ACC112 (cell line): ENCODE results near the gene ZBP1.

ENCODE experiments used
- H2AFZ ChIP-seq: fragments of 200-600 bp; sonication (generic); one replicate; pipeline ENCODE4 v1.6.0; 2017; ENCODE audit warnings: antibody characterized with exemption, low read length; ENCODE audit not compliant: unreplicated experiment
- H3K27ac ChIP-seq: fragments of 200-600 bp; sonication (generic); 2 replicates; pipeline ENCODE4 v1.5.1; 2014; ENCODE audit warnings: low read depth, mild to moderate bottlenecking, antibody characterized with exemption, low read length, moderate library complexity
- H3K27me3 ChIP-seq: fragments of 200-600 bp; sonication (generic); 2 replicates; pipeline ENCODE4 v1.6.1; 2014; ENCODE audit warnings: mild to moderate bottlenecking, antibody characterized with exemption, low read length, moderate library complexity, mixed read lengths; ENCODE audit not compliant: insufficient read depth
- H3K36me3 ChIP-seq: fragments of 200-600 bp; sonication (generic); 2 replicates; pipeline ENCODE4 v1.6.1; 2016; ENCODE audit warnings: mild to moderate bottlenecking, antibody characterized with exemption, low read length, moderate library complexity, mixed read lengths; ENCODE audit not compliant: insufficient read depth
- H3K4me1 ChIP-seq: fragments of 200-600 bp; sonication (generic); one replicate; pipeline ENCODE4 v1.6.1; 2016; ENCODE audit warnings: low read length, mixed read lengths; ENCODE audit not compliant: insufficient read depth, unreplicated experiment, control insufficient read depth
- H3K4me3 ChIP-seq: fragments of 200-600 bp; sonication (generic); 2 replicates; pipeline ENCODE4 v1.5.1; 2014; ENCODE audit warnings: mild to moderate bottlenecking, low read depth, low read length
- H3K79me2 ChIP-seq: fragments of 200-600 bp; sonication (generic); one replicate; pipeline ENCODE4 v1.6.0; 2016; ENCODE audit warnings: low read length; ENCODE audit not compliant: control insufficient read depth, unreplicated experiment, insufficient read depth

The ZBP1 gene

DNA sequence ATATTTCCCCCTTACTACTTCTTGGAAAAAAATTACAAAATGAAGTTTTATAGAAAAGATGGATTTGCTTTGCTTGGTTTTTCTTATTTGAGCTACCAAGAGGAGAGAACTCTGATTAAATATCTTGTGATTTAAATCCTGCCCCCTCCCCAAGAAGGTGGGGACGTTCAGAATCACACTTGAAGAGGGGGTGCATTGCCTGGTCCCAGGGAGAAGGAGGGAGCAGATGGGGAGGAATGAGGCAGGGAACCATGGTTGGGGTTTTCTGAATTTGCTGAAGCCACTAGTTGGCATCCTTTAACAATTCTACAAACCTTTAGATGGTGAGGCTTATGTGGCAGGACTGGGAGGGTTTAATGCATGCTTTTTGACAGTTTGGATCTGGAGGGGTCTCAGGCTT, 53.8 kb downstream of the ZBP1 start:
- H3K79me2 ChIP-seq, result no peaks in the 10 kb centered on the region
- H3K4me1 ChIP-seq, result no peaks in the 10 kb centered on the region
- no peak overlapping the region for H3K4me3 ChIP-seq
- H3K36me3 ChIP-seq, result no peaks in the 10 kb centered on the region
- H2AFZ ChIP-seq, result no peak overlapping the region
- no peak overlapping the region for H3K27ac ChIP-seq
- H3K27me3 ChIP-seq, result peaks cover 86% of the 10 kb centered on the region

DNA sequence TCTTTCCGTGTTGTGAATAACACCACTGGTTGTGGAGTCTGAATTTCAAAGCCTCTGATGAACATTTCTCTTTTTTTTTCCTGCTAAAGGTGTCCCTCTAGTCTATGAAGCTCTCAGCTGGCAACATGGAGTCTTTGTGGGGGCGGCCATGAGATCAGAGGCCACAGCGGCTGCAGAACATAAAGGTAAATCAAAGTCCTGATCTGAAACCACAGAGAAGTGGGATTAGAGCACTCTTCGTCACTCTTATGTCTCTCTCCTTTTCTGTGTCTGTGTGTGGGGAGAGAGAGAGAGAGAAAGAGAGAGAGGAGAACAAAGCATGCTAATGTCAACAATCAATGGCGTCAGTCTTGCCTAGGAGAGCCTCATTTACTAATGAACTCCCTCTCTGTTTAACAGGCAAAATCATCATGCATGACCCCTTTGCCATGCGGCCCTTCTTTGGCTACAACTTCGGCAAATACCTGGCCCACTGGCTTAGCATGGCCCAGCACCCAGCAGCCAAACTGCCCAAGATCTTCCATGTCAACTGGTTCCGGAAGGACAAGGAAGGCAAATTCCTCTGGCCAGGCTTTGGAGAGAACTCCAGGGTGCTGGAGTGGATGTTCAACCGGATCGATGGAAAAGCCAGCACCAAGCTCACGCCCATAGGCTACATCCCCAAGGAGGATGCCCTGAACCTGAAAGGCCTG, 55.1 kb downstream of the ZBP1 start:
- Histone ChIP-seq H3K27ac (no peak overlapping the region), H2AFZ (no peak overlapping the region), H3K36me3 (no peaks in the 10 kb centered on the region), H3K4me1 (no peaks in the 10 kb centered on the region), H3K27me3 (peaks cover 87% of the 10 kb centered on the region), H3K79me2 (no peaks in the 10 kb centered on the region), H3K4me3 (no peak overlapping the region)

DNA sequence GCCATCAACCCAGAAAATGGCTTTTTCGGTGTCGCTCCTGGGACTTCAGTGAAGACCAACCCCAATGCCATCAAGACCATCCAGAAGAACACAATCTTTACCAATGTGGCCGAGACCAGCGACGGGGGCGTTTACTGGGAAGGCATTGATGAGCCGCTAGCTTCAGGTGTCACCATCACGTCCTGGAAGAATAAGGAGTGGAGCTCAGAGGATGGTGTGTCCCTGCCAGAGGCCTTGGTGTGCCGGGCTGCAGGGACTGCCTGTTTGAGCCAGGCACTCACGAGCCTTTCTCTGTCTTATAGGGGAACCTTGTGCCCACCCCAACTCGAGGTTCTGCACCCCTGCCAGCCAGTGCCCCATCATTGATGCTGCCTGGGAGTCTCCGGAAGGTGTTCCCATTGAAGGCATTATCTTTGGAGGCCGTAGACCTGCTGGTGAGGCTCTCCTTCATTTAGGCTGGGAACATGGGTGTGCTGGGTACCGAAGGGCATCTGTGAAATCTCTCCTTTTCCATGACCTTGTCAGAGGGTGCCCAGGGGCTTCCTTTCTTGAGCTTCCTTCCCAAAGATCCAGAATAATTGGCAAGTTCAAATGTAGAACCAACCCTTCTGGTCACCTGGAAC, 55.9 kb downstream of the ZBP1 start:
- Histone ChIP-seq H3K36me3 (no peaks in the 10 kb centered on the region), H3K4me1 (no peaks in the 10 kb centered on the region), H3K4me3 (no peak overlapping the region), H2AFZ (no peak overlapping the region), H3K27ac (no peak overlapping the region), H3K79me2 (no peaks in the 10 kb centered on the region), H3K27me3 (peaks cover 87% of the 10 kb centered on the region)

DNA sequence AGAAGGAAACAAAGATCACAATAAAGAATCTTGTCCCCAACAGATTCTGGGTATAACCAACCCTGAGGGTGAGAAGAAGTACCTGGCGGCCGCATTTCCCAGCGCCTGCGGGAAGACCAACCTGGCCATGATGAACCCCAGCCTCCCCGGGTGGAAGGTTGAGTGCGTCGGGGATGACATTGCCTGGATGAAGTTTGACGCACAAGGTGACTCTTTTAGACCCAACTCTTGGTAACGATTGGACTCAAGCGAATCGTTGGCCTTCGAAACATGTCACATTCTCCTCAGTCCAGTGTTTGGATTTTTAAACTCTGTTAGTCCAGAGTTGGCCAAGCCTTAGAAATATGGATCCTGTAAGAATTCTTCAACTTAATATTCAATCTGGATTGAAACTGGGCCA, 56.7 kb downstream of the ZBP1 start:
- H3K4me3 ChIP-seq, result no peak overlapping the region
- H3K27me3 ChIP-seq, result peaks cover 87% of the 10 kb centered on the region
- no peaks in the 10 kb centered on the region for H3K79me2 ChIP-seq
- H3K4me1 ChIP-seq, result no peaks in the 10 kb centered on the region
- no peak overlapping the region for H3K27ac ChIP-seq
- H2AFZ ChIP-seq, result no peak overlapping the region
- H3K36me3 ChIP-seq, result no peaks in the 10 kb centered on the region

DNA sequence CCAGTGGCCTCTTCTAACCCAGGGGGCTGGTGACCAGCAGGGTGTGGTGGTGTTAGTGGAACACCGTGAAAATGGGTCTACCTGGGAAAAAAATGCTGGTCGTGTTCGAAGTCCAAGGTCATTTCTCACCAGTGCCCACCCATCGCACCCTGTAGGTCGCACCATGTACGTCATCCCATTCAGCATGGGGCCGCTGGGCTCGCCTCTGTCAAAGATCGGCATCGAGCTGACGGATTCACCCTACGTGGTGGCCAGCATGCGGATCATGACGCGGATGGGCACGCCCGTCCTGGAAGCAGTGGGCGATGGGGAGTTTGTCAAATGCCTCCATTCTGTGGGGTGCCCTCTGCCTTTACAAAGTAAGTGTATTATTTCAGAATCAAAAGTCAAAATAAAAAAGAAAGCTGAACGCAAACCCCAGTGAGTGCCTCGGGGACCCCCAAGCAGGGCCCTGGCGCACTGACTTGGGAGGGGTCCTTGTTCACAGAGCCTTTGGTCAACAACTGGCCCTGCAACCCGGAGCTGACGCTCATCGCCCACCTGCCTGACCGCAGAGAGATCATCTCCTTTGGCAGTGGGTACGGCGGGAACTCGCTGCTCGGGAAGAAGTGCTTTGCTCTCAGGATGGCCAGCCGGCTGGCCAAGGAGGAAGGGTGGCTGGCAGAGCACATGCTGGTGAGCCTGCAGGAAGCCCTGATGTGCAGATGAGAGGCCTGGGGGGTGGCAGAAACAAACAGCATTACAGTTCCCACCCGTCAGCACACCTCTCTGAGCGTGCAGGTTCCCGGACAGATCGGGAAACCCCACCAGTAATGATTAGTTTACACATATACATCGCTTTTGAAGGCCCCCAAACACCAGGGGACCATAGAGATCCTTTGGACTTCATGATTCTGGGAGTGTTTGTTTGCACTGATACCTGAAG, 57.4 kb downstream of the ZBP1 start:
- H3K27me3 ChIP-seq, result peaks cover 88% of the 10 kb centered on the region

DNA sequence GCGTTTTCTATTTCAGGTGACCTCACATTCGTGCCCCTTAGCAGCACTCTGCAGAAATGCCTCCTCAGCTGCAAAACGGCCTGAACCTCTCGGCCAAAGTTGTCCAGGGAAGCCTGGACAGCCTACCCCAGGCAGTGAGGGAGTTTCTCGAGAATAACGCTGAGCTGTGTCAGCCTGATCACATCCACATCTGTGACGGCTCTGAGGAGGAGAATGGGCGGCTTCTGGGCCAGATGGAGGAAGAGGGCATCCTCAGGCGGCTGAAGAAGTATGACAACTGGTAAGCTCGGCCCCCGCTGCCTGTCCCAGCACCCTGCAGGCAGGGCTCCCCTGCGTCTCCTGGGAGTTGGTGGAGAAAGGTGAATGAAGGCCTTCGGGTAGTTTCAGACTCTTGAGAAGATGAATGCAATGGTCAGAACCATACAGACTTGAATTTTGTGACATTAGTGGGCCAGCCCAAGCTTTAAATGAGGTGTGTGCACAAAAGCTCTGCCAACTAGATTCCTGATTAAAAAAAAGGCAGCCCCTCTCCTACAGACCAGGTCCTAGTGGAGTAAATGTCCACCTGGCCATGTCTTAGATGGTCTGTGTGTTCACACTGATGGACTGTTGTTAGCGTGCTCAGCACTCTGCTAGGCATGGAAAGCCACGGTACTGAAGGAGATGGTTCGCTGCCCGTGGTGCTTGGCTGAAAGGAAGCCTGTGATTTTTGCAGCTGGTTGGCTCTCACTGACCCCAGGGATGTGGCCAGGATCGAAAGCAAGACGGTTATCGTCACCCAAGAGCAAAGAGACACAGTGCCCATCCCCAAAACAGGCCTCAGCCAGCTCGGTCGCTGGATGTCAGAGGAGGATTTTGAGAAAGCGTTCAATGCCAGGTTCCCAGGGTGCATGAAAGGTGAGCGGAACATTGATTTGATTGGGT, 58.6 kb downstream of the ZBP1 start:
- no peaks in the 10 kb centered on the region for H3K36me3 ChIP-seq
- no peak overlapping the region for H3K27ac ChIP-seq
- H3K27me3 ChIP-seq, result peaks cover 88% of the 10 kb centered on the region
- no peak overlapping the region for H2AFZ ChIP-seq
- H3K79me2 ChIP-seq, result no peaks in the 10 kb centered on the region
- no peaks in the 10 kb centered on the region for H3K4me1 ChIP-seq
- H3K4me3 ChIP-seq, result no peak overlapping the region

More for the DNA sequence above, 57.4 kb downstream of the ZBP1 start:
- no peak overlapping the region for H3K27ac ChIP-seq
- no peaks in the 10 kb centered on the region for H3K4me1 ChIP-seq
- H3K79me2 ChIP-seq, result no peaks in the 10 kb centered on the region
- no peak overlapping the region for H3K4me3 ChIP-seq
- no peaks in the 10 kb centered on the region for H3K36me3 ChIP-seq
- H2AFZ ChIP-seq, result no peak overlapping the region

DNA sequence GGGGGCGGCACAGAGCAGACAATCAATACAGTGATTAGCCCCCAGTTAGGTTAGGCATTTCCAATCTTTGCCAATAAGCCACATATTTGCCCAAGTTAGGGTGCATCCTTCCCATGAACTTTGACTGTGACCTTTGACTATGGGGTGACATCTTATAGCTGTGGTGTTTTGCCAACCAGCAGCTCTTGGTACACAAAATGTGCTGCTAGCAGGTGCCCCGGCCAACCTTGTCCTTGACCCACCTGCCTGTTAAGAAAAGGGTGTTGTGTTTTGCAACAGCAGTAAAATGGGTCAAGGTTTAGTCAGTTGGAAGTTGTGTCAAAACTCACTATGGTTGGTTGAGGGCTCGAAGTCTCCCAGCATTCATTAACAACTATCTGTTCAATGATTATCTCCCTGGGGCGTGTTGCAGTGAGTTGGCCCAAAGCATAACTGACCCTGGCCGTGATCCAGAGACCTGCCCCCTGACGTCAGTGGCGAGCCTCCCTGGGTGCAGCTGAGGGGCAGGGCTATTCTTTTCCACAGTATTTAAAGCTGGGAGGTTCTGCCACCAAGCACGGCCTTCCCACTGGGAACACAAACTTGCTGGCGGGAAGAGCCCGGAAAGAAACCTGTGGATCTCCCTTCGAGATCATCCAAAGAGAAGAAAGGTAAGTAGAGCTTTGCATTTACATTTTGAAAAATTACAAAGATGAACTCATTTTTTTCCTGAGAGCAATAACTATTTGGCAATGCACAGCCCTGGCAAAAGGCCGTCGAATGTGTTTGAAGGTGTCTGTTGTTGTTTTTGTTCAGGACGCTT, 59.5 kb downstream of the ZBP1 start, which contains the start of gene PCK1:
Gene PCK1, plus strand, starts transcription at position 557 of the 802 bp plus-strand sequence. CDS start 302 bp downstream, outside the sequence.
- no peak within 1 kb of the TSS for H2AFZ ChIP-seq
- H3K4me1 ChIP-seq, result no peaks in the 10 kb centered on the region
- H3K4me3 ChIP-seq, result no peak within 1 kb of the TSS
- no peaks in the 10 kb centered on the region for H3K79me2 ChIP-seq
- H3K36me3 ChIP-seq, result no peaks in the 10 kb centered on the region
- no peak within 1 kb of the TSS for H3K27ac ChIP-seq
- H3K27me3 ChIP-seq, result peaks cover 87% of the 10 kb centered on the region

DNA sequence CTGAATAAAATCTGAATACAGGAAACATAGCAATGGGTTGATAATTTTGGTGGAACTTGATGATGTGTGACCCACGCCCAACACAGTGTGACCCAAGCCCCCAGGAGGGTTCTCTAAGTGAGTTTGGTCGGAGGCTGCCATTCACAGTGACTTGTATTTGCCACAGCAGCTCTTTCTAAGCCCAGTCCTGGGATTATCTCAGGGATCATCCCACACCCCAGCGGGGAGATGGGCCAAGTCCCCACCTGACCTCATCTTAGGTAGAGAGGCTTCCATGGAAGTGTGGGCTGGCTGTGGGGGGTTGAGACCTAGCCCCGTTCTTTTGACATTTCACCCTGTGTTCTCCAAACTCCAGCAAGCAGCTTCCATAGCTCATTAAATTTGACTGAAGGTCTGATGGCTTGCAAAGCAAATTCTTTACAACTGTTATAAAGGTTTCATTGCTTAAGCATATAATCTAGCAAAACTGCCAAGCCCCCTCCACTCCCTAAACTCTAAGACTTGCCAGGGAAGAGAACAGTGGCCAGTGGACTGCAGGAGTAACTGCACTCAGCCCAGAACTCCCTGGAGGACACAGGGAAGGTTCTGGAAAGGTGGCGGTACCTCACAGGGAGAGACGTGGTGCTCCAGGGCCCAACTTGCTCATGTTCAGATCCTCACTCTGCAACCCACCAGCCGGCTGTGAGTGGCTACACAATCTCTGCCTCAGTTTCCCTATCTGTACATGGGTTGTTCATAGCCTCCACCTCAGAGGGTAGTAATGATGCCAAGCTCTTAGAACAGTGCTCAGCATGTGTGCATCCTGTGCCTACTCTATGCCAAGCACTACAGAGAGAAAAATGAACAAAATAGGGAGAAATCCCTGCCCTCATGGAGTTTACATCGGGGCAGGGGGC, 60.3 kb downstream of the ZBP1 start:
- Histone ChIP-seq H3K27me3 (peaks cover 89% of the 10 kb centered on the region), H3K27ac (no peak overlapping the region), H3K4me1 (no peaks in the 10 kb centered on the region), H3K79me2 (no peaks in the 10 kb centered on the region), H3K36me3 (no peaks in the 10 kb centered on the region), H2AFZ (no peak overlapping the region), H3K4me3 (no peak overlapping the region)

DNA sequence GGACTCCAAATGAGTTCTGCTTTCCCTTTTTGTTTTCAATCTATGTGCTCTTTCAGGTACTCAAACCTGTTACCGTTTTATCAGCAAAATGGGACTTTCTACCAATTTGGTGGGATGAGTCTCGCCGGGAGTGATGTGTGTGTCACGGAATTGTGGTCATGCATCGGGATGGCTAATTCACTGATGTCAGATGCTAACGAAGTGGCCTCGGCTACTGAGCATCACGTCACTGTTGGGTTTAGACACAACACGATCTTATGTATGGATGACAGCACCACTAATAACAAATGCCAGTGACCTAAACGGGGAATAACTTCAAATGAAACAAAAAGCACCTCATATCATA, 61.0 kb downstream of the ZBP1 start:
- H3K36me3 ChIP-seq, result no peaks in the 10 kb centered on the region
- H3K27me3 ChIP-seq, result peaks cover 89% of the 10 kb centered on the region
- no peak overlapping the region for H2AFZ ChIP-seq
- H3K4me1 ChIP-seq, result no peaks in the 10 kb centered on the region
- no peak overlapping the region for H3K27ac ChIP-seq
- no peaks in the 10 kb centered on the region for H3K79me2 ChIP-seq
- H3K4me3 ChIP-seq, result no peak overlapping the region
